IMR-90 (cell line): ENCODE results near the gene RAC2. TPM values are rescaled to one million over a fixed set of nuclear protein-coding genes. Genes with fewer than 3 reads are reported as not detected.

Experiments
- ATAC-seq: fragments of 200-7000 bp; cut with Tn5 transposase; 2 replicates; pipeline ENCODE4 v1.9.1; 2020; ENCODE audit warnings: low read depth, mild to moderate bottlenecking, moderate library complexity
- BruUV-seq: library from RNA; stranded (reverse); fragments of 400-500 nt; replicated peaks from 2 replicates; lab custom pipeline; 2021; lab: Mats Ljungman, UMichigan
- CTCF ChIA-PET: fragments of 300-600 bp; formaldehyde crosslinking; extraction: SDS; loops from one replicate; lab custom pipeline; 2021; ENCODE audit warnings: antibody characterized with exemption; lab: Yijun Ruan, JAX
- POLR2A ChIA-PET: fragments of 300-600 bp; sonication (Branson Sonifier 250); formaldehyde crosslinking; loops from one replicate; lab custom pipeline; 2022; ENCODE audit warnings: antibody characterized with exemption; ENCODE audit not compliant: unreplicated experiment; lab: Charles Lee
- DNase-seq: peaks from one replicate; pipeline ENCODE4 v3.0.0; 2013
- H2AFZ ChIP-seq: replicated peaks from 2 replicates; pipeline ENCODE3; 2013; ENCODE audit warnings: low read length, mild to moderate bottlenecking; ENCODE audit not compliant: poor library complexity
- H2AK5ac ChIP-seq: 2 replicates; pipeline ENCODE4 v1.6.1; 2013; ENCODE audit warnings: low read depth, low read length, inconsistent platforms
- H2AK9ac ChIP-seq: replicated peaks from 2 replicates; pipeline ENCODE3; 2013; ENCODE audit warnings: mild to moderate bottlenecking, low read depth, low read length, moderate library complexity; ENCODE audit not compliant: poor library complexity
- H2BK120ac ChIP-seq: 2 replicates; pipeline ENCODE4 v1.6.1; 2013; ENCODE audit warnings: low read depth, low read length, inconsistent platforms
- H2BK15ac ChIP-seq: 3 replicates; pipeline ENCODE4 v1.6.1; 2013; ENCODE audit warnings: low read depth, low read length, inconsistent platforms
- H2BK20ac ChIP-seq: 2 replicates; pipeline ENCODE4 v1.6.1; 2013; ENCODE audit warnings: low read depth, mild to moderate bottlenecking, inconsistent platforms, low read length, moderate library complexity
- H2BK5ac ChIP-seq: 2 replicates; pipeline ENCODE4 v1.6.1; 2013; ENCODE audit warnings: mild to moderate bottlenecking, low read depth, low read length, inconsistent platforms; ENCODE audit not compliant: poor library complexity, severe bottlenecking
- H3K14ac ChIP-seq: replicated peaks from 2 replicates; pipeline ENCODE4 v1.6.1; 2013; ENCODE audit warnings: low read depth, low read length, inconsistent platforms
- H3K18ac ChIP-seq: 2 replicates; pipeline ENCODE4 v1.6.1; 2013; ENCODE audit warnings: low read depth, low read length, control low read depth
- H3K23ac ChIP-seq: 2 replicates; pipeline ENCODE4 v1.6.1; 2013; ENCODE audit warnings: low read depth, low read length, inconsistent platforms
- H3K27ac ChIP-seq: 2 replicates; pipeline ENCODE4 v1.5.1; 2013; ENCODE audit warnings: mild to moderate bottlenecking, control low read depth, low read length; ENCODE audit not compliant: insufficient read depth
- H3K27me3 ChIP-seq: 2 replicates; pipeline ENCODE4 v1.6.1; 2013; ENCODE audit warnings: low read length; ENCODE audit not compliant: control insufficient read depth, insufficient read depth
- H3K36me3 ChIP-seq: 2 replicates; pipeline ENCODE4 v1.6.1; 2013; ENCODE audit warnings: low read length, mixed read lengths; ENCODE audit not compliant: control insufficient read depth, insufficient read depth
- H3K4ac ChIP-seq: 2 replicates; pipeline ENCODE4 v1.6.1; 2013; ENCODE audit warnings: low read depth, low read length, inconsistent platforms
- H3K4me1 ChIP-seq: 2 replicates; pipeline ENCODE4 v1.6.1; 2013; ENCODE audit warnings: low read length, mixed read lengths; ENCODE audit not compliant: control insufficient read depth, insufficient read depth
- H3K4me2 ChIP-seq: 2 replicates; pipeline ENCODE4 v1.6.1; 2013; ENCODE audit warnings: low read depth, mild to moderate bottlenecking, control low read depth, low read length, moderate library complexity
- H3K4me3 ChIP-seq: 2 replicates; pipeline ENCODE4 v1.5.1; 2013; ENCODE audit warnings: low read depth, mild to moderate bottlenecking, control low read depth, low read length, moderate library complexity; ENCODE audit not compliant: insufficient read depth
- H3K56ac ChIP-seq: 2 replicates; pipeline ENCODE4 v1.6.1; 2013; ENCODE audit warnings: low read length, inconsistent platforms; ENCODE audit not compliant: insufficient read depth; ENCODE audit errors: extremely low read depth
- H3K79me1 ChIP-seq, 2 experiments: 2 replicates each; pipeline ENCODE4 v1.6.1; 2013; ENCODE audit warnings: low read length in 2 of 2, inconsistent platforms in 1 of 2, low read depth in 1 of 2
- H3K9ac ChIP-seq: 2 replicates; pipeline ENCODE4 v1.6.1; 2013; ENCODE audit warnings: low read depth, low read length, control low read depth
- H3K9me1 ChIP-seq: 2 replicates; pipeline ENCODE4 v1.6.1; 2013; ENCODE audit warnings: low read length, inconsistent platforms; ENCODE audit not compliant: insufficient read depth
- H3K9me3 ChIP-seq: 2 replicates; pipeline ENCODE4 v1.6.1; 2013; ENCODE audit warnings: low read length; ENCODE audit not compliant: control insufficient read depth, insufficient read depth
- H4K20me1 ChIP-seq: 2 replicates; pipeline ENCODE4 v1.6.1; 2013; ENCODE audit warnings: low read length, inconsistent platforms; ENCODE audit not compliant: insufficient read depth
- H4K5ac ChIP-seq: 2 replicates; pipeline ENCODE4 v1.6.1; 2013; ENCODE audit warnings: mild to moderate bottlenecking, low read depth, low read length, control low read depth
- H4K8ac ChIP-seq, 2 experiments: 2 replicates each; pipeline ENCODE4 v1.6.1; 2013; ENCODE audit warnings: low read depth in 2 of 2, low read length in 2 of 2, control low read depth in 1 of 2, inconsistent platforms in 1 of 2
- H4K91ac ChIP-seq: 2 replicates; pipeline ENCODE4 v1.6.1; 2013; ENCODE audit warnings: low read depth, low read length, inconsistent platforms; ENCODE audit not compliant: insufficient read depth
- BHLHE40 ChIP-seq: fragments of 150-350 bp; IDR thresholded peaks from 2 replicates; pipeline ENCODE4 v1.6.1; 2016; ENCODE audit warnings: mild to moderate bottlenecking, low read depth, low read length
- CEBPB ChIP-seq: IDR thresholded peaks from 2 replicates; pipeline ENCODE4 v1.6.1; 2012; ENCODE audit warnings: low read depth, low read length, improper control_type of control experiment
- CHD1 ChIP-seq: IDR thresholded peaks from 2 replicates; pipeline ENCODE4 v1.6.1; 2012; ENCODE audit warnings: low read depth, low read length, improper control_type of control experiment
- FOS ChIP-seq: fragments of 150-350 bp; IDR thresholded peaks from 2 replicates; pipeline ENCODE4 v1.6.1; 2016; ENCODE audit warnings: low read depth, low read length
- MAFK ChIP-seq: IDR thresholded peaks from 2 replicates; pipeline ENCODE4 v1.6.1; 2012; ENCODE audit warnings: low read depth, low read length, improper control_type of control experiment
- MAZ ChIP-seq: IDR thresholded peaks from 2 replicates; pipeline ENCODE4 v1.6.1; 2012; ENCODE audit warnings: low read depth, mild to moderate bottlenecking, low read length, improper control_type of control experiment, moderate library complexity, borderline replicate concordance
- MXI1 ChIP-seq: IDR thresholded peaks from 2 replicates; pipeline ENCODE4 v1.6.1; 2012; ENCODE audit warnings: low read depth, mild to moderate bottlenecking, low read length, moderate library complexity, borderline replicate concordance
- NFE2L2 ChIP-seq: fragments of 150-350 bp; IDR thresholded peaks from 2 replicates; pipeline ENCODE4 v1.6.1; 2016; ENCODE audit warnings: low read depth, mild to moderate bottlenecking, low read length
- POLR2A ChIP-seq: IDR thresholded peaks from 2 replicates; pipeline ENCODE4 v1.6.1; 2012; ENCODE audit warnings: mild to moderate bottlenecking, low read depth, low read length
- RAD21 ChIP-seq: IDR thresholded peaks from 2 replicates; pipeline ENCODE4 v1.6.1; 2012; ENCODE audit warnings: low read length, improper control_type of control experiment
- RCOR1 ChIP-seq: IDR thresholded peaks from 2 replicates; pipeline ENCODE4 v1.6.1; 2012; ENCODE audit warnings: mild to moderate bottlenecking, low read length, improper control_type of control experiment; ENCODE audit not compliant: insufficient replicate concordance
- RFX5 ChIP-seq: IDR thresholded peaks from 2 replicates; pipeline ENCODE4 v1.8.0; 2012; ENCODE audit warnings: low read depth, mild to moderate bottlenecking, low read length, moderate library complexity
- SMC3 ChIP-seq: fragments of 150-350 bp; IDR thresholded peaks from 2 replicates; pipeline ENCODE4 v1.6.1; 2016; ENCODE audit warnings: low read depth, mild to moderate bottlenecking, antibody characterized with exemption, low read length, moderate library complexity
- WGBS, 2 experiments: methylation state at CpG; one replicate each; pipeline versions ENCODE4 v1.1.5 to v1.1.7; 2013; ENCODE audit warnings: missing lambda C conversion rate in 2 of 2; ENCODE audit not compliant: insufficient read length in 1 of 2; ENCODE audit errors: extremely low coverage in 2 of 2; 5-methylcytosine and 5-hydroxymethylcytosine counted together
- dilution Hi-C: fragments of 300-500 bp; cut with HindIII; formaldehyde crosslinking; loops from one replicate; pipeline ENCODE4 v1.14.3; 2018; ENCODE audit warnings: low sequenced_read_pairs; ENCODE audit not compliant: unreplicated experiment
- in situ Hi-C: fragments of 300-500 bp; cut with MboI; formaldehyde crosslinking; loops from 3 replicates; pipeline ENCODE4 v1.14.3; 2019; ENCODE audit warnings: low sequenced_read_pairs, inconsistent platforms, mixed read lengths
- intact Hi-C: fragments of 100-400 bp; cut with micrococcal nuclease; formaldehyde crosslinking; loops from 2 replicates; pipeline ENCODE4 v1.10.0; 2022
- polyA plus RNA-seq, 3 experiments: library from polyadenylated mRNA; depleted of rRNA; stranded (reverse); fragments of >200 nt; gene quantifications; 2 replicates each; pipeline ENCODE4 v1.2.3, GENCODE V29; 2012; ENCODE audit warnings: low replicate concordance in 1 of 3
- total RNA-seq: library from RNA; depleted of rRNA; stranded (reverse); fragments of >200 nt; gene quantifications from 2 replicates; pipeline ENCODE4 v1.2.3, GENCODE V29; 2012
- TF ChIP-seq, protein P1 (sequence below): fragments of 150-350 bp; IDR thresholded peaks from 2 replicates; pipeline ENCODE4 v1.6.1; 2017; ENCODE audit warnings: mild to moderate bottlenecking, antibody characterized with exemption, low read length, low read depth
- TF ChIP-seq, protein P2 (sequence below): conservative IDR thresholded peaks from 2 replicates; pipeline ENCODE4 v1.5.1; 2012; ENCODE audit warnings: mild to moderate bottlenecking, low read depth, low read length, improper control_type of control experiment
- TF ChIP-seq, protein P3 (sequence below): fragments of 150-350 bp; IDR thresholded peaks from 2 replicates; pipeline ENCODE4 v1.6.1; 2016; ENCODE audit warnings: low read depth, mild to moderate bottlenecking, low read length, moderate library complexity, borderline replicate concordance

The RAC2 gene
- total and polyA plus RNA-seq, 2 of the 4 experiments (the other 2 are of a cell fraction): 10.0 to 72.3 TPM

DNA sequence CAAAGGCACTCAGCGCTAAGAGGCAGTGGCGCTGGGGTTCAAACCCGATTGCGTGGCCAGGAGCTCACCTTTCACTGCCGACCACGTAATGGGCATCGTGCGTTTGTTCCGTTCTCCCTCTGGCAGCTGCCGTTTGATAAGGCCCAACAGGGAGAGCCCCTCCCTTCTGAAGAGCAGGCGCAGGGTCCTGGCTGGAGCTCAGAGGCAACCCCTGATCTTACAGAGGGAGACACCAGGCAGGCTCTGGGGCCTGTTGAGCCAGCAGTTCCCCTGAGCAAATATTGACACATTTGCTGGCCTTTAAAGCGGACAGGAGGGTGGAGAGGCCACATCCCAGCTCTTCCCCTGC is 44.3 kb downstream of the RAC2 start:
- H3K79me1 ChIP-seq: peaks cover 0 to 6% of the 10 kb centered on the region in 2 experiments; a peak in 1 of 4 replicates
- peak overlapping the region; percentile 69 for H3K9ac ChIP-seq
- 30% methylated on average over 7 of the region's 12 CpGs; no CpG with 5 or more reads in 1 of the 2 experiments for WGBS, 2 experiments
- H4K8ac ChIP-seq: peak overlapping the region; percentile 61 to 99
- H2AK9ac ChIP-seq: peak overlapping the region; percentile 94
- TF ChIP-seq RCOR1 (no peak), MAFK (no peak), POLR2A (no peak), SMC3 (no peak), RFX5 (no peak), BHLHE40 (no peak), RAD21 (no peak), FOS (no peak), NFE2L2 (no peak), MAZ (no peak), MXI1 (no peak), CHD1 (no peak), CEBPB (no peak)
- TF ChIP-seq, protein P1, sequence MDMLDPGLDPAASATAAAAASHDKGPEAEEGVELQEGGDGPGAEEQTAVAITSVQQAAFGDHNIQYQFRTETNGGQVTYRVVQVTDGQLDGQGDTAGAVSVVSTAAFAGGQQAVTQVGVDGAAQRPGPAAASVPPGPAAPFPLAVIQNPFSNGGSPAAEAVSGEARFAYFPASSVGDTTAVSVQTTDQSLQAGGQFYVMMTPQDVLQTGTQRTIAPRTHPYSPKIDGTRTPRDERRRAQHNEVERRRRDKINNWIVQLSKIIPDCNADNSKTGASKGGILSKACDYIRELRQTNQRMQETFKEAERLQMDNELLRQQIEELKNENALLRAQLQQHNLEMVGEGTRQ: no peak
- TF ChIP-seq, protein P2, sequence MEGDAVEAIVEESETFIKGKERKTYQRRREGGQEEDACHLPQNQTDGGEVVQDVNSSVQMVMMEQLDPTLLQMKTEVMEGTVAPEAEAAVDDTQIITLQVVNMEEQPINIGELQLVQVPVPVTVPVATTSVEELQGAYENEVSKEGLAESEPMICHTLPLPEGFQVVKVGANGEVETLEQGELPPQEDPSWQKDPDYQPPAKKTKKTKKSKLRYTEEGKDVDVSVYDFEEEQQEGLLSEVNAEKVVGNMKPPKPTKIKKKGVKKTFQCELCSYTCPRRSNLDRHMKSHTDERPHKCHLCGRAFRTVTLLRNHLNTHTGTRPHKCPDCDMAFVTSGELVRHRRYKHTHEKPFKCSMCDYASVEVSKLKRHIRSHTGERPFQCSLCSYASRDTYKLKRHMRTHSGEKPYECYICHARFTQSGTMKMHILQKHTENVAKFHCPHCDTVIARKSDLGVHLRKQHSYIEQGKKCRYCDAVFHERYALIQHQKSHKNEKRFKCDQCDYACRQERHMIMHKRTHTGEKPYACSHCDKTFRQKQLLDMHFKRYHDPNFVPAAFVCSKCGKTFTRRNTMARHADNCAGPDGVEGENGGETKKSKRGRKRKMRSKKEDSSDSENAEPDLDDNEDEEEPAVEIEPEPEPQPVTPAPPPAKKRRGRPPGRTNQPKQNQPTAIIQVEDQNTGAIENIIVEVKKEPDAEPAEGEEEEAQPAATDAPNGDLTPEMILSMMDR: no peak
- TF ChIP-seq, protein P3, sequence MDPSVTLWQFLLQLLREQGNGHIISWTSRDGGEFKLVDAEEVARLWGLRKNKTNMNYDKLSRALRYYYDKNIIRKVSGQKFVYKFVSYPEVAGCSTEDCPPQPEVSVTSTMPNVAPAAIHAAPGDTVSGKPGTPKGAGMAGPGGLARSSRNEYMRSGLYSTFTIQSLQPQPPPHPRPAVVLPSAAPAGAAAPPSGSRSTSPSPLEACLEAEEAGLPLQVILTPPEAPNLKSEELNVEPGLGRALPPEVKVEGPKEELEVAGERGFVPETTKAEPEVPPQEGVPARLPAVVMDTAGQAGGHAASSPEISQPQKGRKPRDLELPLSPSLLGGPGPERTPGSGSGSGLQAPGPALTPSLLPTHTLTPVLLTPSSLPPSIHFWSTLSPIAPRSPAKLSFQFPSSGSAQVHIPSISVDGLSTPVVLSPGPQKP: no peak
- H4K20me1 ChIP-seq: no peaks in the 10 kb centered on the region
- peak overlapping the region; percentile 73 for H2BK120ac ChIP-seq
- no peak for DNase-seq
- peak overlapping the region; percentile 25 for H2BK5ac ChIP-seq
- POLR2A ChIA-PET: no interaction called here
- peak overlapping the region; percentile 81 for H4K5ac ChIP-seq
- no TSS peak for BruUV-seq
- H4K91ac ChIP-seq: peak overlapping the region; percentile 88
- no peak overlapping the region for H3K56ac ChIP-seq
- H2BK20ac ChIP-seq: peak overlapping the region; percentile 48; the same call in 1 of the 2 replicates
- H2BK15ac ChIP-seq: peak overlapping the region; percentile 79; the same call in 1 of the 3 replicates
- H3K27me3 ChIP-seq: no peaks in the 10 kb centered on the region
- no peak for ATAC-seq
- H3K18ac ChIP-seq: 0 out of 2 replicates have a peak overlapping the region, but pooled peaks have one; percentile 14
- peaks cover 7% of the 10 kb centered on the region for H3K9me1 ChIP-seq
- H3K14ac ChIP-seq: peak overlapping the region; percentile 82
- H2AK5ac ChIP-seq: peak overlapping the region; percentile 73; the same call in 1 of the 2 replicates
- H3K9me3 ChIP-seq: no peaks in the 10 kb centered on the region
- H3K4me3 ChIP-seq: no peak overlapping the region
- H3K4ac ChIP-seq: peak overlapping the region; percentile 93
- in situ Hi-C loops (loop anchor here (5.0 kb wide), 1 partner anchor 37 kb away; no protein-coding TSS in a partner anchor), intact Hi-C loops (loop anchor here (1.0 to 5.0 kb wide), 4 partner anchors 121 to 417 kb away; partner anchors contain the start of gene KCTD17), dilution Hi-C loops (no loop called here)
- H3K23ac ChIP-seq: peak overlapping the region; percentile 55; the same call in 1 of the 2 replicates
- peak overlapping the region; percentile 70 for H3K4me2 ChIP-seq
- H2AFZ ChIP-seq: peak overlapping the region; percentile 98
- H3K36me3 ChIP-seq: no peaks in the 10 kb centered on the region
- peak overlapping the region; percentile 18; the same call in 1 of the 2 replicates for H3K27ac ChIP-seq
- CTCF ChIA-PET: interaction anchor here (0.9 to 1.5 kb wide), 7 partner anchors 10 to 107 kb away, joined by 3 to 5 read pairs (median 3); no protein-coding TSS in a partner anchor
- peaks cover 20% of the 10 kb centered on the region for H3K4me1 ChIP-seq
